HuH-7 (cell line): ENCODE results near the gene NPBWR2.
A peak's percentile ranks its signal among the peaks of the same experiment; 100 is the strongest.

ENCODE experiments used
- DNase-seq: peaks from one replicate; pipeline ENCODE4 v3.0.0; 2011; ENCODE audit warnings: low spot score

NPBWR2 gene

GRCh38 chr20:64055893-64056638 is 51.3 kb downstream of the NPBWR2 start:
- peak; percentile 65 for DNase-seq

GRCh38 chr20:64055396-64055892 is 51.9 kb downstream of the NPBWR2 start:
- DNase-seq = no peak

GRCh38 chr20:64053841-64054661 is 53.3 kb downstream of the NPBWR2 start:
- DNase-seq = peak; percentile 85
